GM18873 (cell line): Measurements from ENCODE around the gene IFITM1.
"Not testable (repeated sequence)": the region's sequence is repeated elsewhere in the genome, so short reads cannot be mapped to it uniquely, and the experiment has no call there.

ENCODE experiments used
- ATAC-seq: cut with Tn5 transposase; IDR thresholded peaks from one replicate; pipeline ENCODE4 v1.9.1; 2021; ENCODE audit warnings: mild to moderate bottlenecking, moderate library complexity, moderate number of reproducible peaks; ENCODE audit not compliant: unreplicated experiment, low FRiP score

The IFITM1 gene

GRCh38 chr11:339963-340362, 26.1 kb downstream of the IFITM1 start:
- no peak for ATAC-seq

GRCh38 chr11:340539-341512, 27.0 kb downstream of the IFITM1 start:
- no peak for ATAC-seq

- ATAC-seq, result no peak
Observed at GRCh38 chr11:342328-342727, 28.5 kb downstream of the IFITM1 start.

DNA sequence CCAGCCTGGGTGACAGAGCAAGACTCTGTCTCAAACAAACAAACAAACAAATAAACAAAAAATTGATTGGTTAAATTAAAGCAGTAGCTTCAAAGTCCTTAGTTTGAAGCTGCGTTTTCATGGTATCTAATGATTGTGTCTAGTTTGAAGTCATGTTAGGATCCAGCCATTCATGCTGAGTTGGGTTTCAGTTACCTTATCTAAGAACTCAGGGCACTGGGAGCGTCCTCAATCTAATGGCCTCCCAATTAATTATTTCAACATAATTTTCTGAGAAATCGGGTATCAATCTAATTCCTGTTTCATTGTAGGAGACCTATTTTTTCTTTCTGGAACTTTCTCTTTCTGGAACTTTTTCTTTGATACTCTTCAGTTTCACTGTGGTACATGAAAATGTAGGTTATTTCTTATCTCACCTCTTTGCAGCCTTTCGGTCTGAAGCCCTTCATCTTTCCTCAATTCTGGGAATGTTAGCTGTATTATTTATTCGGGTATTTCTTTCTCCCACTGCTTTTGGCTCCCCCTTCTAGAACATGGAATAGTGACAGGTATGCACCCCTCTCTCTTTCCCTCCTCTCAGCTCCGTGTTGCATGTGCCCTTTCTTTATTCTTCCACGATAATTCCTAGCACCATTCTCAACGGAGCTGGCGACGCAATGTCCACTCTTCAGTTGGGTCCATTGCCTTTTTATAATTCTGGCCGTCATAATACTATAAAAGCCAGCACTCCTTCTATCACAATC, 31.2 kb downstream of the IFITM1 start:
- no peak for ATAC-seq

GRCh38 chr11:346529-346928, 32.7 kb downstream of the IFITM1 start:
- no peak for ATAC-seq

DNA sequence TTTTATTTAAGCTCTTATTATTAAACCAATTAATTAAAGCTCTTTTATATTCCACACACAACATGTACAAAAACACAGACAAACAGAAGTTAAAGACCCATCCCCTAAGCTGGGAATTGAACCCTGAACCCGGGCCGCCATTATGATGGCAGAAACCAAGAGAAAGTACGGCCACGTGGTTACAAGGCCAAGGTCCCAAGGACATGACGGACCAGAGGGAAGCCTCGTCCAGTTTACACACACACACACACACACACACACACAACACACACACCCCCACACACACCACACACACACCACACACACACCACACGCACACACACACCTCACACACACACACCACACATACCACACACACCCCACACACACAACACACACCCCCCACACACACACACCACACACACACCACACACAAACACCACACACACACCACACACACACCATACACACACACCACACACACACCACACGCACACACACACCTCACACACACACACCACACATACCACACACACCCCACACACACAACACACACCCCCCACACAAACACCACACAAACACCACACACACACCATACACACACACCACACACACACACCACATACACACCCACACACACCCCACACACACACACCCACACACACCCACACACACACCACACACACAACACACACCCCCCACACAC, 35.6 kb downstream of the IFITM1 start:
- ATAC-seq, result not testable (repeated sequence)

GRCh38 chr11:350033-350722, 36.3 kb downstream of the IFITM1 start:
- not testable (repeated sequence) for ATAC-seq

DNA sequence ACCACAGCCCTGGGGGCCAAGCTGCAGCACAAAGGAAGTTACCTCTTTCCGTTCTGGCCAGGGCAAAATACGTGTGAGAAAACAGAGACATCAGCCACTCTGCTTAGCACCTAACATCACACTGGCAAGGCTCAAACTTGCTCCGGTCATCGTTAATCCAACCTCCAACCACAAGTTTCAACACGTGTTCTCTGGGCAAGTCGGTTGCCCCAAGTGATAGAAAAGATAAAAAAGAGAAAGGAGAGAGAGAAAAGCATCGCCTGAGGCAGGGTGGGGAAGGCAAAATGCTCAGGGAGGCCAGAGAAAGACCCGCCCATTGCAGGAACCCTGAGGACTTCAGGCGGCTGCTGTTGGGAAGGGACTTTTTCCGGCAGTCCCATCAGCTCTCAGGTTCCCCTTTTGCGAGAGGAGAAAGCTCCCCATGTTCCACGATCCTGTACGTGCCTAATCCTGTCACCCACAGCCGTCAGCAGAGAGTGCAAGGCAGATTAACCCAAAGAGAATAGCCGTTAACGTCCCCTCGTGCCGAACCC, 36.9 kb downstream of the IFITM1 start:
- no peak for ATAC-seq

- ATAC-seq, result no peak
Observed at GRCh38 chr11:351411-351810, 37.6 kb downstream of the IFITM1 start.

- ATAC-seq, result no peak
Observed at GRCh38 chr11:352456-353031, 38.7 kb downstream of the IFITM1 start.

DNA sequence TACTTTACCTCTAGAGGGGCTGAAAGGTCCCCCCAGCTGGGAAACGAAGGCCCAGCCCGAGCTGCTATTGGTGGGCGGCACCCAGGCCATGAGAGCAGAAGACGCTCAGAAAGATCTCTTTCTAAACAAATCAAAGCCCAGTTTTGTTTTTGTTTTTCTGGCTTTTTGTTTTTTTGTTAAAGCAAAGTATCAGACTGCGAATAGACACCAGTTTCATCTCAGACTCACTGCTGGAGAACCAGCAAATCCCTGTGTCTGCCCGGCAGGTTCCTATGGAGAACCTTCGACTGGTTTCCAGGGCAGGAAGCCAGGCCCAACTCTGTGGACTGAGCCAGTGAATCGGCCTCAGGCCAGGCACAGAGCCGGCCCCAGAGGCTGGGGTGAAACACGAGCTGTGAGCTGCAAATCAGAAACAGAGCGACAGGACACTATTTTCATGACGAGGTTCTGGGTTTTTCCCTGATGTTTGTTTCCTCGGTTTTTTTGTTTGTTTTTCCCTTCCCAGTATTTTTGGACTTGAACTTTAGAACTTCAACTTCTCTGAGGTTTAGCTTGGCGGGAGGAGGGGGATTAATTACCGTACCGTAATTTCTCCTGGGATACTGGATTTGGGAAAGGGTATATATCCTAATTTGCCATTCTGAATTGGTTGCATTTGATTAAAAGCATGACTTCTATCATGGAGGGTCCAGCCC, 39.5 kb downstream of the IFITM1 start:
- ATAC-seq, result no peak

- ATAC-seq, result no peak
Observed at GRCh38 chr11:355581-356458, 42.0 kb downstream of the IFITM1 start.

DNA sequence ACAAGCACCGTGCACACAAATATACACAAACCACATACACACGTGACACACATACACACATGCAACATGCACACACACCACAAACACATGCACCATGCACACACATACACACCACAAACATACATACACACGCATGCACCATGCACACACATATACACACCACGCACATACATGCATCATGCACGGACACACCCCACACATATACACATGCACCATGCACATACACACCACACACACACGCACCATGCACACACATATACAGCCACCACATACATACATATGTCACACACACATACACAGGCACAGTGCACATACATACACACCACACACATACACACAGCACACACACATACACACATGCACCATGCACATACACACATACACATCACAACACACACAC, 42.8 kb downstream of the IFITM1 start:
- no peak for ATAC-seq

DNA sequence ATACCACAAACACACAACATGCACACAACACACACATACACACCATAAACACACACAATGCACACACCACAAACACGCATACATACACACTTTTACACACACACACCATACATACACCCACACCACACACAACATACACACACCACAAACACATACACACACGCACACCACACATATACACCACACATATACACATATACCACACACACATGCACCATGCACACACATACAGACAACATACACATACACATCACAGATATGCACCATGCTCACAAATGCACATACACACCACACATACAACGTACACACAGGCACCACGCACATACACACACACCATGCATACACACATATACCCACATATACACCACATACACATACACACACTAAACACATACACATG, 43.7 kb downstream of the IFITM1 start:
- ATAC-seq, result no peak

DNA sequence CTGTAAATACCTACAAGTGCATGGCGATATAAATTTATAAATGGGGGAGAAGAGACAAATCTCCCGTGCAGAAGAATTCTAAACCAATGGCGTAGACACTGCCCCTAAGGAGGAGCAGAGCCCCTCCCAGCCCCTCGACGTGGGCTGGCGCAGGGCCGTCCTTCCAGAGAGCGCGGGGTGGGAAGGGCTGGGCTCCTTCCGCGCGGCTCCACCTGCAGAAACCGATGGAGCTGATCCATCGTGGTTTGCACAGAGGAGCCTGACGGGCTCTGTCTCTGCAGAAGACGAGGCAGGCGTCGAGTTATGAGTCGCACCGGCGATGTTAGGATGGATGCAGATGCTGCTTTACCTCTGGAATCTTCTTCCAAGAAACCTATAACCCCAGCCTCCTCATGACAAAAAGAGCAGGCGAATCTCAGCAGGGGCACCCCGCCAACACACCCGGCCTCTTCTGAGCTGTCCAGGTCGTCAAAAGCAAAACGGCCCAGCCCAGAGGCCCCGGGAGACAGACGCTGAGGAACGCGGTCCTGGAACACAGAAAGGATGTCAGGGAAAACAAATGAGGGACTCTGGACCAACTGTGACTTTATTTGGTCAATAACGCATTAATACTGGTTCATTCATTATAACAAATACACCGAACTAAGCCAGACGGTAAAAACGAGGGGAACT, 44.4 kb downstream of the IFITM1 start:
- ATAC-seq, result no peak

DNA sequence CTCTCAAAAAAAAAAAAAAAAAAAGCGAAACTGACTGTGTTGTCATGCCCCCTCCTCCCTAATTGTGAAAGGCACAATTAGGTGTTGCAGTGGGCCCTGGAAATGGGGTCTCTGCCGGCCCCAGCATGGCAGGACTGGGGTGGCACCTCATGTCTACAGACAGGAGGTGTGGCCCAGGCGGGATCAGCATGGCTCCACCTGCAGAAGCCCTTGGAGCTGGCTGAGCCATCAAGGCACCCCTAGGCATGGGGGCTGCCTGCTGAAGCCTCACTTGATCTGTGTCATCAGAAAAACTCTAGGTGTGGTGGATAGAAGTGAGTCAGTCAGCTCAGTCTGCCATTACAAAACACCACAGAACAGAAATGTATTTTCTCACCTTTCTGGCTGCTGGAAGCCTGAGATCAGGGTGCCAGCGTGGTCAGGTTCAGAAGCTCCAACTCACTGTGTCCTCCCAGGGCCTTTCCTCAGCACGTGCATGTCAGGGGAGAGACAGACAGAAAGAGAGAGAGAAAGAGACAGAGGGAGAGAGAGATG, 45.4 kb downstream of the IFITM1 start:
- ATAC-seq, result no peak
